AG09319 (cell line): ENCODE results near the gene CCDC102B.
"Not testable (repeated sequence)": the region's sequence is repeated elsewhere in the genome, so short reads cannot be mapped to it uniquely, and the experiment has no call there.

Experiments used
- DNase-seq: peaks from one replicate; pipeline ENCODE4 v3.0.0-alpha.2; 2010; ENCODE audit warnings: low read depth; ENCODE audit errors: extremely low read depth
- CTCF ChIP-seq: IDR thresholded peaks from 2 replicates; pipeline ENCODE4 v1.5.1; 2011; ENCODE audit warnings: low read depth, mild to moderate bottlenecking, inconsistent platforms, low read length, moderate library complexity

Gene CCDC102B

DNA sequence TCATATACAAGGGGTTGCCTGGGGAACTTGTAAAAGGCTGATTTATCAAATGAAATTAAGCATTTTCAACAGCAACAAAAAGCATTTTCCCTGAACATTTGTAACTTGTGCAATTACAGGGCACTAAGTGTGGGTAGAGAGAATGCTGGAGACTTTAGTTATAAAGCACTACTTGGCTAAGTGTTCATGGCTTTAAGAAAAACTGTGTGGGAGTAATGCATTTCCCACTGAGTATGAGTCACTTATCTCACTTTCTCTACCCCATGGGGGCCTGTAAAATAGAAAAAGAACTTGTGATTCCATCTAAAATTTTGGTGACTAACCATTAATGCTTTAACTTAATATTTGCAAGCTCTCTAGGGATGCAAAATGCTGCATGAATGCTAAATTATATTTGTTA lies 193.4 kb downstream of the CCDC102B start:
- no peak for TF ChIP-seq CTCF
- no peak for DNase-seq

- no peak for DNase-seq
- TF ChIP-seq CTCF, result no peak
These were observed 195.0 kb downstream of the CCDC102B start for GRCh38 chr18:68992719-68993482.

GRCh38 chr18:68995675-68996074 lies 197.8 kb downstream of the CCDC102B start:
- no peak for DNase-seq
- TF ChIP-seq CTCF, result no peak

DNA sequence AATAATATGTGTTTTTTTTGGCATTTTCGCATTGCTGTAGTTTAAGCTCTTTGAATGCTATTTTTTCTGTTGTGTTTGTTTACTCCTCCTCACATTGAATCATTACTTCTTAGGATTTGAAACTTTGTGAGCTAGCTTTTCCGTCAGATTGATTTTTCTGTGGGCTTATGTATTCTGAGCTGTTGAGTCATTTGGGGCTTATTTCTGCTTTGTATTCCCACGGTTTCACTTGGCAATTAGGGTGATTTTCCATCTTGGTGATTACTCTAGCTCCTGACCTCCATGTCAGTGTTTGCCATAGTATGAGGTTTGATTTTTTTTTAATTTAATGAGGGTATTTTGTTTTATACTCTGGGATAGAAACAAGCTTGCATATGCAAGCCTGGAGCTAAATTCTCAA lies 200.0 kb downstream of the CCDC102B start:
- no peak for TF ChIP-seq CTCF

DNA sequence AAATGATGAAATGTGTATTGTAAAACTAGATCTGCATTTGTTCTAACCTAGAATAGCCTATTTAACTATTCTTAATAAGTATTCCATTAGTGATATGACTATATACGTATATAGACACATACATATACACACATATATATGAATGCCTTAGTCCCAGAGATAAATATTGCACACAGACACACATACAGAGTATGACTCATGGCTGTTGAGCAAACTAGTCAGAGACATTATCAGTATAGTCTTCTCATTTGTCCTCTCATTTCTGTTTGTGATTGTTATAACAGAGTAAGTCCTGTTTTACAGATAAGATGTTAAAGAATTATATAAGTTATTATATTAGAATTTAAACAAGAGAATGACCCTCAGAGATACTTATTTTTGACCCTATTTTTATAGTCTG lies 202.5 kb downstream of the CCDC102B start:
- TF ChIP-seq CTCF, result no peak

More for the DNA sequence above, 200.0 kb downstream of the CCDC102B start:
- DNase-seq, result no peak

GRCh38 chr18:69002233-69002632 lies 204.4 kb downstream of the CCDC102B start:
- DNase-seq, result no peak
- TF ChIP-seq CTCF, result peak; percentile 29

More for the DNA sequence above, 202.5 kb downstream of the CCDC102B start:
- no peak for DNase-seq

DNA sequence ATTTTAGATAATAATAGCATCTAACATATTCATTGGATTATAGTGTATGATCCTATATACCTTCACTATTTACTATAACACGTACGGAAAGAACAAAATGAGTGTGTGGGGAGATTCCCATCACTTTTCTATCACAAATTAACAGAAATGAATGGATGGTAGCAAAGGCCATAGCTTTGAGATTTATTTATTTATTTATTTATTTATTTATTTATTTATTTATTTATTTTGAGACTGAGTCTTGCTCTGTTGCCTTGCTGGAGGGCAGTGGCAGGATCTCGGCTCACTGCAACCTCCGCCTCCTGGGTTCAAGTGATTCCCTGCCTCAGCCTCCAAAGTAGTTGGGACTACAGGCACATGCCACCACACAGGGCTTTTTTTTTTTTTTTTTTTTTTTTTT lies 208.3 kb downstream of the CCDC102B start:
- not testable (repeated sequence) for DNase-seq

GRCh38 chr18:69008538-69008937 lies 210.7 kb downstream of the CCDC102B start:
- DNase-seq, result no peak
- no peak for TF ChIP-seq CTCF
